Right lobe of liver (tissue), 4 donors: ENCODE data around the gene TSSK6.

ENCODE experiments used
- CTCF ChIP-seq, 4 donors: fragments of 200-600 bp in 3 of 4; fragments of 450-650 bp in 1 of 4; IDR thresholded peaks; one replicate each; pipeline versions ENCODE4 v1.5.1 to v1.8.0; 2016 to 2022; ENCODE audit warnings: antibody characterized with exemption in 4 of 4, mild to moderate bottlenecking in 2 of 4
- POLR2A ChIP-seq: fragments of 450-650 bp; IDR thresholded peaks from one replicate; pipeline ENCODE4 v1.6.1; 2017; ENCODE audit warnings: antibody characterized with exemption, mild to moderate bottlenecking
- donor health status: DM: no; HTN: no; CAD: no.
- donor health status: DM: no; HTN: no; CAD: no.
- donor health status: DM: no; HTN: yes; CAD: no.

GRCh38 chr19:19526581-19527370 is 11.4 kb upstream of the TSSK6 start:
- TF ChIP-seq POLR2A (no peak), CTCF (IDR thresholded peaks at IDR 0.05) (no peak)
